Measurements from ENCODE around the gene GOLGA5.
A peak's percentile ranks its signal among the peaks of the same experiment; 100 is the strongest.
"Not testable (repeated sequence)": the region's sequence is repeated elsewhere in the genome, so short reads cannot be mapped to it uniquely, and the experiment has no call there.

Gene GOLGA5, protein sequence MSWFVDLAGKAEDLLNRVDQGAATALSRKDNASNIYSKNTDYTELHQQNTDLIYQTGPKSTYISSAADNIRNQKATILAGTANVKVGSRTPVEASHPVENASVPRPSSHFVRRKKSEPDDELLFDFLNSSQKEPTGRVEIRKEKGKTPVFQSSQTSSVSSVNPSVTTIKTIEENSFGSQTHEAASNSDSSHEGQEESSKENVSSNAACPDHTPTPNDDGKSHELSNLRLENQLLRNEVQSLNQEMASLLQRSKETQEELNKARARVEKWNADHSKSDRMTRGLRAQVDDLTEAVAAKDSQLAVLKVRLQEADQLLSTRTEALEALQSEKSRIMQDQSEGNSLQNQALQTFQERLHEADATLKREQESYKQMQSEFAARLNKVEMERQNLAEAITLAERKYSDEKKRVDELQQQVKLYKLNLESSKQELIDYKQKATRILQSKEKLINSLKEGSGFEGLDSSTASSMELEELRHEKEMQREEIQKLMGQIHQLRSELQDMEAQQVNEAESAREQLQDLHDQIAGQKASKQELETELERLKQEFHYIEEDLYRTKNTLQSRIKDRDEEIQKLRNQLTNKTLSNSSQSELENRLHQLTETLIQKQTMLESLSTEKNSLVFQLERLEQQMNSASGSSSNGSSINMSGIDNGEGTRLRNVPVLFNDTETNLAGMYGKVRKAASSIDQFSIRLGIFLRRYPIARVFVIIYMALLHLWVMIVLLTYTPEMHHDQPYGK

GRCh38 chr14:92793709-92794546 is at the start of gene GOLGA5:
Gene GOLGA5, plus strand, starts transcription at chr14:92794305. Its CDS starts 3,133 bp downstream, at chr14:92797438.
- DNase-seq (ENCODE audit: extremely low read depth in 1 of 2, low read depth in 1 of 2), result peak; percentile 92 to 98

DNA sequence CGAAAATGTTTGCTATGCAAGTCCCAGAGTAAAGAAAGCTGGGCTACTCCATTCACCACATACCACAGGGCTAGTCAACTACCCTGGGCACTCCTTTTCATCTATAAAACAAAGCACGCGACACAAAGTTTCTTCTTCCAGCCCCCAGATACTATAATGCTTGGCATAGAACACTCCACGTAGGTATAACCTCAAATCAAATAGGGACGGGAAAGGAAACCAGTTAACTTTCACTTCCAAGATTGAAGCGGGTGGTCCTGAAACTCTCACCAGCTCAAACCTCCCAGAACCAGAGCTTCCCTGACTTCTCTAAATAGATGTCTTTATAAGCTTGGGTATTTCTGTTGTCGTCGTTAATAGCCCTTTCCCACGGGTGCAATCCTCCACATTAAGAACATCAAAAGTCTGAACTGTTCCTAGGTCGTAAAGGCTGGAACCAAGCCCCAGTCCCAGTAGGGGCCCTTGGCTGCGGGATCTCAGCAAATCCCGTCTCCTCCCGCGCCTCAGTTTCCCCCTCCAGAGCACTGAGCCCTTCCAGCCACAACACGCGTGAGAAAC is 46.3 kb upstream of the GOLGA5 start:
- DNase-seq (ENCODE audit: extremely low read depth in 1 of 2, low read depth in 1 of 2), result no peak

- DNase-seq (ENCODE audit: extremely low read depth in 1 of 2, low read depth in 1 of 2), result peak; percentile 43 to 79
Observed at GRCh38 chr14:92748259-92749016, 45.7 kb upstream of the GOLGA5 start, which contains the start of gene LGMN. Gene LGMN, minus strand, starts transcription at chr14:92748627. Its CDS starts 15,841 bp downstream, at chr14:92732786.

GRCh38 chr14:92750222-92750728 is 43.8 kb upstream of the GOLGA5 start:
- DNase-seq (ENCODE audit: extremely low read depth in 1 of 2, low read depth in 1 of 2), result not testable (repeated sequence)

- no peak for DNase-seq (ENCODE audit: extremely low read depth in 1 of 2, low read depth in 1 of 2)
Observed at GRCh38 chr14:92750994-92751400, 43.1 kb upstream of the GOLGA5 start.

DNA sequence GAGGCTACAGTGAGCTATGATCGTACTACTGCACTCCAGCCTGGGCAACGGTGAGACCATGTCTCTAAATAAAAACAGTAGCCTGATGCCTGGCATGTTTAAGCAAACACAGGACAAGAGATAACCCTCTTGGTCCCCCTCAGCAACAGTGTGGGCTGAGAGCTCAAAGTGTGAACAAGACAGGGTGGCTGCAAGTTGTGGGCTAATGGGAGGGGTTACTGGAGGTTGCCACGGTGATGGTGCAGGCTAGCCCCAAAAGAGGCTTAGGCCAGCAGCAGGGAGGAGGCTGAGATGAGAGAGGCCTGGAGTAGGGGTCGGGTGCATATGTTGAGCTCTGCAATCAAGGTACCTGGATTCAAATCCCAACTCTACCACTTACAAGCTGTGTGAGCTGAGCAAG is 42.3 kb upstream of the GOLGA5 start:
- no peak for DNase-seq (ENCODE audit: extremely low read depth in 1 of 2, low read depth in 1 of 2)

DNA sequence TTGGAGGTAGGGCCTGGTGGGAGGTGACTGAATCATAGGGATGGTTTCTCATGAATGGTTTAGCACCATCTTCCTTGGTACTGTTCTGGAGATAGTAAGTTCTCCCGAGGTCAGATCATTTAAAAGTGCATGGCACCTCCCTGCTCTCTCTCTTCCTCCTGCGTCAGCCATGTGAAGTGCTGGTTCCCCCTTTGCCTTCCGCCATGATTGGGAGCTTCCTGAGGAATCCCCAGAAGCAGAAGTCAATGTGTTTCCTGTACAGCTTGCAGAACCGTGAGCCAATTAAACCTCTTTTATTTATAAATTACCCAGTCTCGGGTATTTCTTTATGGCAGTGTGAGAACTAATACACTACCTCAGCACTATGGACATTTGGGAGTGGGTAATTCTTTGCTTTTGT is 40.9 kb upstream of the GOLGA5 start:
- no peak for DNase-seq (ENCODE audit: extremely low read depth in 1 of 2, low read depth in 1 of 2)

DNA sequence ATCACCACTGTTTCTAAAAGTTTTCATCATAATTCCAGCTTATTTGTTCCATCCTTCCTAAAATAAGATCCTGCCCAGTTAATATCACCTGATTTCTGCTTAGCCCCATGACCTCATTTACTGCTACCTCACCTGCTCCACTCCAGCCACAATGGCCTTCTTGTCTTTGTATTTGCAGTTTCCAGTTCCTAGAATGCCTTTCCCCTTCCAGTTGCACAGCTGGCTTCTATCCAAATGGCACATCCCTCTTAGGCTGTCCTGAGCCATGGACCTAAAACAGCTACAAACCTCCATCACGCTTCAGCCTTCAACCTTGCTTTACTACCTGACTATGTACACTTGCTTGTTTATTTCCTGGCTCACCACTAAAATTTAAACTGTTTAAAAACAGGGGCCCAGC is 39.1 kb upstream of the GOLGA5 start:
- no peak for DNase-seq (ENCODE audit: extremely low read depth in 1 of 2, low read depth in 1 of 2)

- DNase-seq (ENCODE audit: extremely low read depth in 1 of 2, low read depth in 1 of 2), result no peak
Observed at GRCh38 chr14:92755495-92755894, 38.6 kb upstream of the GOLGA5 start.

DNA sequence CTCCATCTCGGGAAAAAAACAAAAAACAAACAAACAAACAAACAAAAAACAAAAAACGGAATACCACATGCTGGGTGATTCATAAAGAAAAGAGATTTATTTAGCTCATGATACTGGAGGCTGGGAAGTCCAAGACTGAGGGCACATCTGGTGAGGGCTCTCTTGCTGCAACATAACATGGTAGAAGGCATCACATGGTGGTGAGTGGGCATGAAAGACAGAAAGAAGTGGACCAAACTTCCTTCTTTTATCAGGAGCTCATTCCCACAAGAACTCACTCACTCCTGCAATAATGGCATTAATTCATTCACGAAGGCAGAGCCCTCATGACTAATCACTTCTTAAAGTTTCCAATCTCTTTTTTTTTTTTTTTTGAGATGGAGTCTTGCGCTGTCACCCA is 37.7 kb upstream of the GOLGA5 start:
- no peak for DNase-seq (ENCODE audit: extremely low read depth in 1 of 2, low read depth in 1 of 2)

DNA sequence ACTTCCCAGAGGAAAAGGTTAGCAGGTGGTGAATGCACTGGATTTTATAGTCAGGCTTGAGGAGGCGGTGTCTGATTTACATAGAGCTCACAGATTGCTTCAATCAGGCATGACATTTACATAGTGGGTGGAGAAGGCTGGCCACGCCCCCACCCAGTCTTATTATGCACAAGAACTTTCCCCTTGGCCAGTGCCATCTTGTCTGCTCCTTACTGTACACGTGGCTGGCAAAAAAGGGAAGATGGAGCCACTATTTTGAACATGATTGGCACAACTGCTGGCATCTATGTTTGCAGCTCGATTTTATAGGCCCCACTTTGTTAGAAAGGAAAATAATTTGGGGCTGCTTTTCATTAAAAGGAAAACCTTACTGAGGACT is 34.8 kb upstream of the GOLGA5 start:
- no peak for DNase-seq (ENCODE audit: extremely low read depth in 1 of 2, low read depth in 1 of 2)

- peak in 1 of 2 donors; percentile 20 for DNase-seq (ENCODE audit: extremely low read depth in 1 of 2, low read depth in 1 of 2)
Observed at GRCh38 chr14:92759679-92760523, 34.2 kb upstream of the GOLGA5 start.

GRCh38 chr14:92760524-92760805 is 33.6 kb upstream of the GOLGA5 start:
- DNase-seq (ENCODE audit: extremely low read depth in 1 of 2, low read depth in 1 of 2), result no peak

DNA sequence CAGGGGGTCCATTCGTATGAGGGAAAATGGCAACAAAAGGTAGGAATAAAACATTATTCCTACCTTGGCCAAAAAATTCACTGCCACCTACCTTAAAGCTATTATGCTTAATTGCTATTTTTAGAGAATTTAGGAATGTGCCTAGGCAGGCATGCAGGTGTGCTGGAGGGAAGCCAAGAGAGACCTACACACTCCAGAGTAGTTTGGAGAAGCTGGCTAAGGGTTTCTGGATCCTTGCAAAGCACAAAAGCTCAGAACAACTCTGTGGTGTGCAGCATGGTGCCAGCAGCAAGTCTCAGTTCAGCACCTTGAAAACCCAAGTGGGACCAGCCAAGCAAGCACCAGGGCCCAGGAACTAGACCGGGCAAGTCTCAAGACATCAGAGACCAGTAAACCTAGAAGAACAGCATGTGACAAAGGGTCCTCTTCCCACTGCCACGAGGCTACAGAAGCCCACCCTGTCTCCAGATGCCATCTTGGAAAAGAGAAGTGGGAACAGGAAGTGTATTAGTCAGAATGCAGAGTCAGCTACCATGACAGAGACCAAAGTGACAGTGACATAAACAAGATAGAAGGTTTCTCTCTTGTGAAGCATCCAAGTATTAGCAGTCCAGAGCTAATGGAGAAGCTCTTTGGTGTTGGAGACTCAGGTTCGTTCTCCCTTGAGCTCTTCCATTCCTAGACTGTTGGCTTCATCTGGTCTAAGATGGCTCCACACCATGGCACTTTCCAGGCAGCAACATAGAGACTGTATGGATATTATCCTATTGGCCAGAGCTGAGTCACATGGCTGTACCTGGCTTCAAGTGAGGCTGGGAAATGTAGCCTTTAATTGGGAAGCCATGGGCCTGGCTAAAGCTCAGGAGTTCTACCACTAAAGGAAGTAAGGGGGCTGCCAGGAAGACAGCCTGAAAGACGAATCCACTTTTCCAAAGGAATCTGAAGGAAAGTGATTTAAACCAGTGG is 30.2 kb upstream of the GOLGA5 start:
- not testable (repeated sequence) for DNase-seq (ENCODE audit: extremely low read depth in 1 of 2, low read depth in 1 of 2)

- peak in 1 of 2 donors; percentile 26 for DNase-seq (ENCODE audit: extremely low read depth in 1 of 2, low read depth in 1 of 2)
Observed at GRCh38 chr14:92768236-92768635, 25.9 kb upstream of the GOLGA5 start.

GRCh38 chr14:92768795-92769194 is 25.3 kb upstream of the GOLGA5 start:
- no peak for DNase-seq (ENCODE audit: extremely low read depth in 1 of 2, low read depth in 1 of 2)

DNA sequence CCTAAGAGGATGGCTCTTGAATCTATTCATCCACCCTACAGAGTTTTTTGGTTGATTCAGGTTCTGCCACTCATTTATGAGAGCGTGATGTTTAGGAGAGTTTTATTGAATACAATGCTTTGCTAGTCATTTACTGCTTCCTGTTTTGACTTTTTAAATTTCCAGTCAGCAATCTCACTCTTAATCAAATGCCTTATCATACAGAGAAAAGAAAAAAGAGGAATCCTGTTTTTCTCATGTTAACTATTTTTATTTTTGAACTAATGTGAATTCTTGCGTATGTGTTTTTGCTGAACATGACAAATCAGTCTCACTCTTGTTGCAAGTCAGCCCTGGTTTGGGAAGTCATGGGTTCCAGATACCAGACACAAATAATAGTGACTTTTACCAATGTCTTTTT is 23.6 kb upstream of the GOLGA5 start:
- DNase-seq (ENCODE audit: extremely low read depth in 1 of 2, low read depth in 1 of 2), result no peak

GRCh38 chr14:92774572-92774971 is 19.5 kb upstream of the GOLGA5 start:
- no peak for DNase-seq (ENCODE audit: extremely low read depth in 1 of 2, low read depth in 1 of 2)
